ENCODE results near the gene TSHZ2.

The TSHZ2 gene

DNA sequence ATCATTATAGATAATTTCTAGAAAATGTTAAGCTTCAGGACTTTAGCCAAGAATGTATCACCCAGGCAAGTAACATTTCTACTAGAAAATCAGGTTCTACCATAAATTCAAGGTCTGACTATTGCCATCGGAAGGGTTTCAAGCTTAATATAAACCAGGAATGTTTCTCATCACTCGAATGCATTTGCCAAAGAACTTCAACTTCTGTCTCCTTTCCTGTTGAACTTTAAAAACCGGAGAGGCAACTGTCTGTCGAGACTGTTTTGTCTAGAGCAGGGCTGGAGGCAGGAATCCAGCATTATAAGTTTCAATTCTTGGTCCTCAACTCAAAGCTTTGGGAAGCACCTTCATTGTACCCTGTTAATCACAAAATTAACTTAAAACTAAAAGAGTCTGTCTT lies 356.8 kb downstream of the TSHZ2 start:
- no peak for DNase-seq

- no peak for DNase-seq
Measured at GRCh38 chr20:53329781-53330180, 357.6 kb downstream of the TSHZ2 start.

GRCh38 chr20:53330601-53331140 lies 358.5 kb downstream of the TSHZ2 start:
- no peak for DNase-seq

GRCh38 chr20:53331151-53331973 lies 359.2 kb downstream of the TSHZ2 start:
- DNase-seq: peak; percentile 70

DNA sequence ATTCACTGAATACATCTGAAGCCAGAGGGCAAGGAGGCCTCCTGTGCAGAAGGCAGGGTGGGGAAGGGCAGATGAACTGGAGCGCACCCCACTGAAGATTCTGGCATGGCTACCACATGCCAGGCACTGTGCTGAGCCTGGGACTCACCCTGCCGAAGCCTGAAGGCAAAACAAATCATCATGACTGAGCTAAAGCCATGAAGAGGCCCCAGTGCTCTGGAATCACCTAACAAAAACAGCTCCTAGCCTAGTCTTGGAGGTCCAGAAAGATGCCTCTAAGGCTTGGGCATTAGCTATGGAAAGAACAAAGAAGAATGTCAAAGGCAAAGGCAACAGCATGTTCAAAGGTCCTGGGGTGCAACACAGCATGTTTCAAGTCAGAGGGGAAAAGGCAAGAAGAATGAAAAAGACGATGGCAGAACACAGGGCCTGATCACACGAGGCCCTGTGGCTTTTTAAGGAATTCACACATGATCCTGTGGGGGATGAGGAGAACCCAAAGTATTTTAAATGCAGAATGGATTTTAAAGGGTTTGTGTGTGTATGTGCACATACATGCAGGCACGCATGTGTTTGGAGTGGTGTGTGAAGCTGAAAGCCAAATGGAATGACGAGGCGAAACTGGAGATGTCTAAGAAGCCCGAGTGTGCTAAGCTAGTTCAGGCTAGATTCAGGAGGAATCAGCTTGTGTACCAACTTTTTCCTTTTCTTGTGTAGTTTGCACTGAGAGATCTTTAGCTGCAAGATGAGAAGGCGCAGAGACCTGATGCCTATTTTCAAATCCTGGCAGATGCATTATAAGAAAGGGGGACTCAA lies 360.1 kb downstream of the TSHZ2 start:
- DNase-seq: no peak

DNA sequence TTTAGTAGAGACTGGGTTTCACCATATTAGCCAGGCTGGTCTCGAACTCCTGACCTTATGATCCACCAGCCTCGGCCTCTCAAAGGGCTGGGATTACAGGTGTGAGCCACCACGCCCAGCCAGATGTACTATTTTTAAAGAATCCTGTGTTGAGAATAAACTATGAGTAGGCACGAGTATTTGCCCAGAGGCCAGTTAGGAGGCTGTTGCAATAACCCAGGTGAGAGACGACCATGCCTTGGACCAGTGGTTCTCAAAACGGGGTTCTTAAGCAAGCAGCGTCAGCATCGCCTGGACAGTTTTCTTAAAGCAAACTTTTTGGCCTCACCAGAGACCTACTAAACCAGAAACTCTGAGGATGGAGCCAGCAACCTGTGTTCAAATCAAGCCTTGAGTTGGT lies 362.7 kb downstream of the TSHZ2 start:
- DNase-seq: no peak

- no peak for DNase-seq
Measured at GRCh38 chr20:53335555-53335954, 363.4 kb downstream of the TSHZ2 start.

- no peak for DNase-seq
Measured at GRCh38 chr20:53336892-53337291, 364.7 kb downstream of the TSHZ2 start.

GRCh38 chr20:53337390-53338101 lies 365.4 kb downstream of the TSHZ2 start:
- no peak for DNase-seq

DNA sequence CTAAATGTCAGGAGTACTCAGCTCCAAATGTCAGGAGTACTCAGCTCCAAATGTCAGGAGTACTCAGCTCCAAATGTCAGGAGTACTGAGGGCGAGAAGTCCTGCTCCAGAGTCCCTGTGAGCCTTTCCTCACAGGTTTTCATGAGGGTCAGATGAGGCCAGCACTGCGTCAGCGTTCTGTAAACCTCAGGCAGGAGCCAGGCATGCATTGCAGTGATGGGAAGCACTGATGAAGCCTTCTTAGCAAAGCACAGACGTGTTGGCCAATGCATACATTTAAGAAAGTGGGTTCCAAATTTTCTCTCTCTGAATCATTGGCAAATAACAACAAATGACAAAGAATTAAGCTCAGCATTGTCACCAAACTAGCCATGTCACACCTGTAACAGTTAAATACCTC lies 366.6 kb downstream of the TSHZ2 start:
- no peak for DNase-seq

- DNase-seq: no peak
Measured at GRCh38 chr20:53342429-53342828, 370.3 kb downstream of the TSHZ2 start.

DNA sequence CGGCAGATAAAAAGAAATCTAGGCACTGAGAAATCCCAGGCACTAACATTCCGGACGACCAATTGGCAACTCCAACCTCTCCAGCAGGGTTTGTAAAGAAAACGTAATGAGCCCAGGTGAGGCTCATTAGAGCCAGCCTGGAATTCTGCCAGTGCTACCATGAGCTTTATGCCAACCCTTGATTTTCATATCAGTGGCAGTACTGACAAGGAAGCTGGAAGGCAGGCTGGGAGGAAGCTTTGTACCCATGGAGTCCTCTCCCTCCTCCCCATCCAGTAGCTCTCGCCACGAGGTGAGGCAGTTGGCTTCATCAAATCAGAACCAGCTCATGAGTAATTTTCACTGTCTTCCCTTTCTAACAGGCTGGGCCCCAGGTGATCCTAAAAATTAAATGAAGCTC lies 371.3 kb downstream of the TSHZ2 start:
- no peak for DNase-seq

DNA sequence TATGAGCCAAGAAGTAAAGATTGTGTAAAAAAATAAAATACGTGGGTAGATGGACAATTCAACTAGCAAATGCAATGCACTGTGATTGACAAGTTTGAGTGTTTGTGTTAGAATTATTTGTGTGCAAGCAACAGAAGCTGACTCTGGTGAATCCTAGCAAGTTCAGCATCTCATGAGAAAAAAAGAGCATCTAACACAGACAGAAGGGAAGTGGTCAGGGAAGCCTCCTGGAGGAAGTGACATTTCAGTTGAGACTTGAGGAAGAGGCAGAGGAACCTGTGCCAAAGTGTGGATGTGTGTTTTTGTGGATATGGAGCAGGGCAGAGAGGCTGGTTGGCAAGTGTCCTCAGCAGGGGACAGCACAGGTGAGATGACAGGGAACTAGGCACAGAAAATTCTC lies 372.7 kb downstream of the TSHZ2 start:
- no peak for DNase-seq

- DNase-seq: no peak
Measured at GRCh38 chr20:53345536-53346334, 373.6 kb downstream of the TSHZ2 start.

DNA sequence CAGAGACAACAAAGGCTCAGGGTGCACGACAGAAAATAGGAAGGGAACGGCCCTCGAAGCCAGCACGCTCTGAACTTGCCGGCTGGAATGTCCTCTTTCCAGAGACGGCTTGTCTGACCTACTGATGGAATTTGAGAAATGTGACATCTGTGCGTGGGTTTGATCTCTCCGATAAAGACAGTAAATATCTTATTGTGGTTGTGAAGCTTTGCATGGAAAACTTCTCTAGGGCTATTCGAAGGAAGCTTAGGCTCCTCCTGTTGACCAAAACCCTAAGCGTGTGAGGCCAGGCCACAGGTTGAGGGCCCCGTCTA lies 374.1 kb downstream of the TSHZ2 start:
- DNase-seq: no peak

- no peak for DNase-seq
Measured at GRCh38 chr20:53349730-53350129, 377.6 kb downstream of the TSHZ2 start.

- DNase-seq: no peak
Measured at GRCh38 chr20:53352727-53353440, 380.7 kb downstream of the TSHZ2 start.

DNA sequence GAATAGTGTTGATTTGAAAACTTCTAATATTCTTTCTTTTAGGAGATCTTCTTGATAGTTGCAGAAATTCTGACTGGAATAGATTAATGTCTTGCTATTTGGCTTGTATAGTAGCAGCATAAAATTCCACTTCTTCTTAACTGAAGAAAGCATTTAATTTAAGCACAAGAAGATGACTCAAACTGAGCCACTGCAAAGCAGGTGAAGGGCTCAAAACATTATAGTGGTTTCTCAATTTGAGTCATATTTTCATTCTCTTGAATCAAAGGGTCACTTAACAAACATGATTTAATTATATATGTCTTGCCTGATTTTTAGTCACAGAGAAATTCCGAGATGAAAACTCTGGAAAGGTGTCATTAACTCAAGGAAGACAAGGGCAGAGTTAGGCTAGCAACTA lies 382.2 kb downstream of the TSHZ2 start:
- no peak for DNase-seq

DNA sequence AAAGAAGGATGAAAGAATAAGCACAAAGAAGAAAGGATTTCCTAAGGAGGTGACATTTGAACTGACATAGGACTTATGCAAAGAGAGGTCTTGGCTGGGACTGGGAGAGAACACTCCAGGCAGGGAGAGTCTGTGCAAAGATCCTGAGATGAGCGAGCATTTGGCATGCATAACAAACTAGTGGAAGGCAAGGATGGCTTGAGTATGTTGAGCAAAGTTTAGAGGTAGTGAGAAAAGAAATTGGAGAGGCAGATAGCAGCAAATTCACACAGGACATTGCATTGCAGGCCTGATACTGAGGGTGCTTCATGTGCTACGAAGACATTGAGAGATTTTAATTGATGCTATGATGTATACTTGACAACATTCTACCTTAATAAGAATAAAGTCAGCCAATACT lies 383.6 kb downstream of the TSHZ2 start:
- no peak for DNase-seq

GRCh38 chr20:53359425-53359824 lies 387.3 kb downstream of the TSHZ2 start:
- DNase-seq: no peak

DNA sequence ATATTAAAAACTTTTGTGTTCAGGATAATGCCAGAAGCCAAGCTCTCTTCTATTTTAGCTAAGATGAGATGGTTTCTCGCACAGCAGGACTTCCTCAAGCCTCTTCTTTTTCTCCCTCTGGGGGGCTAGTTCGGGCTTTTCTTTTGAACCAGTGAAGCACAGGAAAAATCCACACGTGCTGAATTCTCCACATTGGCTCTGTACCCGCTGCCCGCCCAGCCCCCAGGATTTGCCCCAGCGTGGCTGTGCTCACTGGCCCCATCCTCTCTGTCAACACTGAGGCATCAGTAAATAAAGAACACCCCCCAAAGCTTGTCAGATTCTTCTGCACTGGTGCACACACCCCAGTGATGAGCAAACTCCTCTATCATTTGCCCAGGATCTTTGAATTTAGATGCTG lies 388.7 kb downstream of the TSHZ2 start:
- no peak for DNase-seq

GRCh38 chr20:53362736-53363135 lies 390.6 kb downstream of the TSHZ2 start:
- DNase-seq: no peak

All from NCI-H82 (cell line).